OCI-LY7 (cell line): ENCODE data around the gene ZNF565. TPM values are rescaled to one million over a fixed set of nuclear protein-coding genes. Genes with fewer than 3 reads are reported as not detected.

Source experiments
- BruUV-seq: library from RNA; stranded (reverse); fragments of 400-500 nt; replicated peaks from 2 replicates; lab custom pipeline; 2021; lab: Mats Ljungman, UMichigan
- CTCF ChIA-PET: fragments of 300-600 bp; sonication (Branson Sonifier 250); formaldehyde crosslinking; loops from one replicate; lab custom pipeline; 2022; ENCODE audit warnings: antibody characterized with exemption; ENCODE audit not compliant: unreplicated experiment; lab: Charles Lee
- POLR2A ChIA-PET: fragments of 300-600 bp; sonication (Branson Sonifier 250); formaldehyde crosslinking; loops from one replicate; lab custom pipeline; 2022; ENCODE audit warnings: antibody characterized with exemption; lab: Charles Lee
- DNase-seq: peaks from one replicate; pipeline ENCODE4 v3.0.0-alpha.2; 2015; ENCODE audit warnings: low spot score
- H2AFZ ChIP-seq: fragments of 200-600 bp; sonication (generic), shearing (Covaris generic); 2 replicates; pipeline ENCODE4 v1.6.1; 2014; ENCODE audit warnings: mild to moderate bottlenecking, antibody characterized with exemption, low read length, moderate library complexity
- H3K27ac ChIP-seq: fragments of 200-600 bp; sonication (generic); 2 replicates; pipeline ENCODE4 v1.5.1; 2014; ENCODE audit warnings: mixed run types, low read depth, mild to moderate bottlenecking, moderate library complexity, low read length, inconsistent platforms; ENCODE audit not compliant: poor library complexity, severe bottlenecking
- H3K36me3 ChIP-seq: fragments of 200-600 bp; sonication (generic); 2 replicates; pipeline ENCODE4 v1.6.1; 2014; ENCODE audit warnings: mild to moderate bottlenecking, antibody characterized with exemption, low read length, moderate library complexity, mixed read lengths; ENCODE audit not compliant: insufficient read depth
- H3K4me1 ChIP-seq: fragments of 200-600 bp; sonication (generic); 2 replicates; pipeline ENCODE4 v1.5.1; 2014; ENCODE audit warnings: mild to moderate bottlenecking, low read length; ENCODE audit not compliant: insufficient read depth, poor library complexity, severe bottlenecking
- H3K4me2 ChIP-seq: fragments of 200-600 bp; sonication (generic); 2 replicates; pipeline ENCODE4 v1.6.1; 2014; ENCODE audit warnings: mild to moderate bottlenecking, low read length
- H3K4me3 ChIP-seq: fragments of 200-600 bp; sonication (generic); 2 replicates; pipeline ENCODE4 v1.5.1; 2014; ENCODE audit warnings: mild to moderate bottlenecking, low read depth, low read length; ENCODE audit not compliant: poor library complexity, severe bottlenecking
- H3K79me2 ChIP-seq: fragments of 200-600 bp; sonication (generic); 2 replicates; pipeline ENCODE4 v1.6.1; 2016; ENCODE audit warnings: low read depth, mild to moderate bottlenecking, low read length, moderate library complexity, mixed read lengths; ENCODE audit not compliant: insufficient read depth
- H3K9me2 ChIP-seq: fragments of 200-600 bp; sonication (generic); 2 replicates; pipeline ENCODE4 v1.6.1; 2016; ENCODE audit warnings: mild to moderate bottlenecking, low read length, mixed read lengths; ENCODE audit not compliant: insufficient read depth
- H3K9me3 ChIP-seq: fragments of 200-600 bp; sonication (generic); 2 replicates; pipeline ENCODE4 v1.6.1; 2014; ENCODE audit warnings: mild to moderate bottlenecking, mixed run types, low read length, mixed read lengths
- H4K20me1 ChIP-seq: fragments of 200-600 bp; sonication (generic); 2 replicates; pipeline ENCODE4 v1.6.1; 2014; ENCODE audit warnings: mild to moderate bottlenecking, antibody characterized with exemption, low read length, moderate library complexity, mixed read lengths; ENCODE audit not compliant: insufficient read depth
- EZH2phosphoT487 ChIP-seq: fragments of 200-600 bp; sonication (generic); IDR thresholded peaks from 2 replicates; pipeline ENCODE4 v1.6.1; 2018; ENCODE audit warnings: low read depth, borderline replicate concordance, mild to moderate bottlenecking, mixed run types, antibody characterized with exemption, low read length, moderate library complexity, mixed read lengths
- intact Hi-C: fragments of 100-400 bp; cut with micrococcal nuclease; formaldehyde crosslinking; loops from one replicate; pipeline ENCODE4 v1.10.0; 2022; ENCODE audit not compliant: unreplicated experiment
- total RNA-seq, 2 experiments: library from RNA; depleted of rRNA in 1 of 2; stranded (reverse); fragments of >200 nt in 1 of 2; shearing (Covaris generic) in 1 of 2; gene quantifications; 2 replicates each; pipeline ENCODE4 v1.2.3, GENCODE V29; 2014 to 2022
- TF ChIP-seq, protein P1 (sequence below): fragments of 200-600 bp; sonication (generic); conservative IDR thresholded peaks from 2 replicates; pipeline ENCODE4 v1.5.1; 2014; ENCODE audit warnings: mild to moderate bottlenecking, antibody characterized with exemption, low read length, moderate library complexity, mixed read lengths

Gene ZNF565
- total RNA-seq, 2 experiments from 2014 or later: 2.1 to 3.2 TPM

- Histone ChIP-seq H3K9me3 (no peaks in the 10 kb centered on the region), H3K4me2 (no peak overlapping the region)
- CTCF ChIA-PET: no interaction called here
Measured at GRCh38 chr19:36256853-36257519, 42.5 kb upstream of the ZNF565 start.

GRCh38 chr19:36256064-36256463 is 41.6 kb upstream of the ZNF565 start:
- Histone ChIP-seq H3K9me2 (no peaks in the 10 kb centered on the region), H2AFZ (no peak overlapping the region), H3K79me2 (no peaks in the 10 kb centered on the region), H3K36me3 (no peaks in the 10 kb centered on the region), H4K20me1 (no peaks in the 10 kb centered on the region), H3K9me3 (no peaks in the 10 kb centered on the region), H3K4me2 (no peak overlapping the region), H3K27ac (no peak overlapping the region), H3K4me3 (no peak overlapping the region), H3K4me1 (no peaks in the 10 kb centered on the region)
- POLR2A ChIA-PET: no interaction called here
- no peak for TF ChIP-seq EZH2phosphoT487
- TF ChIP-seq, protein P1, sequence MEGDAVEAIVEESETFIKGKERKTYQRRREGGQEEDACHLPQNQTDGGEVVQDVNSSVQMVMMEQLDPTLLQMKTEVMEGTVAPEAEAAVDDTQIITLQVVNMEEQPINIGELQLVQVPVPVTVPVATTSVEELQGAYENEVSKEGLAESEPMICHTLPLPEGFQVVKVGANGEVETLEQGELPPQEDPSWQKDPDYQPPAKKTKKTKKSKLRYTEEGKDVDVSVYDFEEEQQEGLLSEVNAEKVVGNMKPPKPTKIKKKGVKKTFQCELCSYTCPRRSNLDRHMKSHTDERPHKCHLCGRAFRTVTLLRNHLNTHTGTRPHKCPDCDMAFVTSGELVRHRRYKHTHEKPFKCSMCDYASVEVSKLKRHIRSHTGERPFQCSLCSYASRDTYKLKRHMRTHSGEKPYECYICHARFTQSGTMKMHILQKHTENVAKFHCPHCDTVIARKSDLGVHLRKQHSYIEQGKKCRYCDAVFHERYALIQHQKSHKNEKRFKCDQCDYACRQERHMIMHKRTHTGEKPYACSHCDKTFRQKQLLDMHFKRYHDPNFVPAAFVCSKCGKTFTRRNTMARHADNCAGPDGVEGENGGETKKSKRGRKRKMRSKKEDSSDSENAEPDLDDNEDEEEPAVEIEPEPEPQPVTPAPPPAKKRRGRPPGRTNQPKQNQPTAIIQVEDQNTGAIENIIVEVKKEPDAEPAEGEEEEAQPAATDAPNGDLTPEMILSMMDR: no peak
- CTCF ChIA-PET: no interaction called here
- BruUV-seq: no TSS peak
- intact Hi-C loops: no loop called here
- no peak for DNase-seq

More at GRCh38 chr19:36256853-36257519, 42.5 kb upstream of the ZNF565 start:
- no peak overlapping the region for H3K27ac ChIP-seq
- TF ChIP-seq, protein P1: no peak
- TF ChIP-seq EZH2phosphoT487: no peak
- no peaks in the 10 kb centered on the region for H3K79me2 ChIP-seq
- DNase-seq: no peak
- H3K9me2 ChIP-seq: no peaks in the 10 kb centered on the region
- intact Hi-C loops: no loop called here
- H3K36me3 ChIP-seq: no peaks in the 10 kb centered on the region
- no peak overlapping the region for H2AFZ ChIP-seq
- no peaks in the 10 kb centered on the region for H3K4me1 ChIP-seq
- no peak overlapping the region for H3K4me3 ChIP-seq
- POLR2A ChIA-PET: no interaction called here
- no TSS peak for BruUV-seq
- H4K20me1 ChIP-seq: no peaks in the 10 kb centered on the region

DNA sequence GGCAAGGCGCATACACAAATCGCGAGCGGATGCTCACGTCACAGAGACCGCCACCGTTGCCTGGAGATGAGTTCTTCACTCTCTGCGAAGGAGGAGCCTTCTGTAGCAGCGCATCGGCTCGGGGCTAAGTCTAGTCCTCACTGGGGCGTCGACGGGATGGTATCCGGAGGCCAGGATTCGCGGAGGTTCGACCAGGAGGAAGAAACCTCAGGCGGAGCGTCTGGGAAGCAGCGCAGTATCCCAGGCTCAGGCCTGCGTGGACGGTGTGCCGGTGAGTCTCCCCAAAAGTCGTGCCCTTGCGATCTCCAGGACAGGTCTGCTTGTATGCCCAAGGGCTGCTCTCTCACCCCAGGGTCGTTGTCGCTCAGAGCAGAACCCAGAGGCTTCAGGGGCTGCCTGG is 40.9 kb upstream of the ZNF565 start:
- BruUV-seq: no TSS peak
- intact Hi-C loops: no loop called here
- no peak for DNase-seq
- H3K36me3 ChIP-seq: no peaks in the 10 kb centered on the region
- no peaks in the 10 kb centered on the region for H3K9me2 ChIP-seq
- H3K79me2 ChIP-seq: no peaks in the 10 kb centered on the region
- no peak for TF ChIP-seq EZH2phosphoT487
- TF ChIP-seq, protein P1: no peak
- no peak overlapping the region for H3K4me3 ChIP-seq
- no peak overlapping the region for H3K27ac ChIP-seq
- H3K4me1 ChIP-seq: no peaks in the 10 kb centered on the region
- no peaks in the 10 kb centered on the region for H4K20me1 ChIP-seq
- ChIA-PET CTCF (no interaction called here), POLR2A (no interaction called here)
- no peak overlapping the region for H3K4me2 ChIP-seq
- no peaks in the 10 kb centered on the region for H3K9me3 ChIP-seq
- H2AFZ ChIP-seq: no peak overlapping the region
